ENCODE measurements around the gene PPP1R14C.

DNA sequence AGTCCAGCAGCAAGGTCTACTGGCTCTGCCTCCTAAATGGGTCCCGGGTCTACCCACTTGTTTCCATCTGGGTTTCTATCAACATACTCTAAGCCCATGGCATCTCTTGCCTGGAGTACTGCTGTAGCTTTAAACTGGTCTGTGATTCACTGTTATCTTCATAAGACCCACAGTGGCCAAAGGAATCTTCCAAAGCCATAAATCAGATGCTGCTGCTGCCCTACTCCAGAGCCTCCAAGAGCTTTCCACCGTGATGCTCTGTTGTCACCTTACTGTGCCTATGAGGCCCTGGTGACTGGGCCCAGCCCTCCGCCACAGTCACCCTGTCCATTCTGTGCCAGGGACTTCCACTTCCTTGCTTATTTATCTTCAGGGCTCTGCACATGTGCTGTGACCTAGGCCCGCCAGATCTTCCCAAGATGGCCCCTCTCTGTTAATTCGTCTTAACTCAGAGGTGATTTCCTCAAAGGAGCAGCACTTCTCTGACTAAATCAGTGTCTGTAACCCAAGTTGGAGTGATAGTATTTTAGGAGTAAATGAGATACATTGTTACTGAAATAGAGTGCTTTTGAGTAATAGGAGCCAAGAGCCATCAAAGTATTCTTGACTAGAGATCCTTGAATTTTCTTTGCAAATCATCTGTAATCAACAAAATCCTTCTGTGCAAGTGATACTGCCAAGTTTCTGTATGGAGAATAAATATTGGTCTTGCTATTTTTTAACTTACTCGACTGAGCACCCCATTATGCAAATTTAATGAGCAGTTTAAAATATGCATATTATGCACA lies 102.5 kb downstream of the PPP1R14C start:
- TF ChIP-seq GABPB1 (CRISPR knock-in tag; IDR thresholded peaks at IDR 0.05): no peak
- no peak for TF ChIP-seq ZNF263 (CRISPR knock-in tag; IDR thresholded peaks at IDR 0.05)
- TF ChIP-seq MAX (IDR thresholded peaks at IDR 0.05): no peak
- no peak for TF ChIP-seq KAT8 (CRISPR knock-in tag; IDR thresholded peaks at IDR 0.05)
- TF ChIP-seq SMARCC2 (IDR thresholded peaks at IDR 0.05): no peak
- TF ChIP-seq ZNF407 (CRISPR knock-in tag; IDR thresholded peaks at IDR 0.05; ENCODE audit: not compliant biosample characterization): no peak
- TF ChIP-seq POLR2A (IDR thresholded peaks at IDR 0.05; ENCODE audit: insufficient read depth in 1 of 2, low read depth in 2 of 2, low read length in 2 of 2): no peak
- TF ChIP-seq ZMYM4 (CRISPR knock-in tag; IDR thresholded peaks at IDR 0.05): no peak
- no peak for TF ChIP-seq RBAK (CRISPR knock-in tag; IDR thresholded peaks at IDR 0.05)
- no peak for TF ChIP-seq ZNF670 (CRISPR knock-in tag; IDR thresholded peaks at IDR 0.05; ENCODE audit: borderline replicate concordance)
- TF ChIP-seq POLR2AphosphoS2 (IDR thresholded peaks at IDR 0.05; ENCODE audit: low read depth, low read length): no peak
- TF ChIP-seq ZNF547 (CRISPR knock-in tag; IDR thresholded peaks at IDR 0.05): no peak

Data from HepG2 (cell line).